Medulla oblongata (tissue), 1 donor: ENCODE data around the gene PLEK2.
"Not testable (repeated sequence)": the region's sequence is repeated elsewhere in the genome, so short reads cannot be mapped to it uniquely, and the experiment has no call there.

Experiments
- DNase-seq: peaks from one replicate; pipeline ENCODE4 v3.0.0-alpha.2; 2015; ENCODE audit errors: extremely low spot score

The PLEK2 gene

DNA sequence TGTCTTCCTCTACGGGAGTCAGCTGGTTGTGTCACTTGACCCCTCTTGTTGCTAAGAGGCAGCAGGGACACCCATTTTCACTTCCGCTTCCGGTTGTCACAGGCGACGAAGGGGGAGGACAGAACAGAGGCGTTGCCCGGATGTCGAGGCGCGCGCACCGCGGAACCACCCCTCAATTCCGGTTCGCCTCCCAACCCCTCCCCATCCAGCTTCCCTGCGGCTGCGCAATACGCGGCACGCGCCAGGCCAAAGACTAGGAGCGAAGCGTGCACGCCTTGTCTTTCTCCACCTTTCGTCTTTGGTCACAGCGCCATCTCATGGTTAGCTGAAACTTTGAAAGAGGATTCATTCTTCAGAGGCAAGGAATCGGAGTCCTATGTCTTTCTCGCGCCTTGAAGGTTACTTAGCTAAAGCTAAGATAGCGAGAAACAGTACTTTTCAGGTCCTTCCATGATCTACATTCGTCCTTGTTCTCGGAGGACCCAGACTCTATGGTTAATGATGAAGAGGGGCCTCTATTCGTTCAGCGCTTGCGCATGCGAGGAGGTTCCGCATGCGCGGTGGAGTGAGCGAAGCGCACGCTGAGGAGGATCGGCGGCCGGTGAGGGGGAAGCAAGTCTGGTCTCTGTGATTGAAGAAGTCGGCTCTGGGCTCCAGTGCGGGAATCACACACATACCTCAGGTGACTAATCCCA is 52.0 kb downstream of the PLEK2 start, which contains the start of the genes ATP6V1D and EIF2S1:
ATP6V1D (minus strand) TSS at position 30 of the 695 bp plus-strand sequence. CDS start 106 bp downstream, outside the sequence.
EIF2S1 (plus strand) TSS at position 554 of the 695 bp plus-strand sequence. CDS start 4,440 bp downstream, outside the sequence.
- peak; percentile 100 for DNase-seq

DNA sequence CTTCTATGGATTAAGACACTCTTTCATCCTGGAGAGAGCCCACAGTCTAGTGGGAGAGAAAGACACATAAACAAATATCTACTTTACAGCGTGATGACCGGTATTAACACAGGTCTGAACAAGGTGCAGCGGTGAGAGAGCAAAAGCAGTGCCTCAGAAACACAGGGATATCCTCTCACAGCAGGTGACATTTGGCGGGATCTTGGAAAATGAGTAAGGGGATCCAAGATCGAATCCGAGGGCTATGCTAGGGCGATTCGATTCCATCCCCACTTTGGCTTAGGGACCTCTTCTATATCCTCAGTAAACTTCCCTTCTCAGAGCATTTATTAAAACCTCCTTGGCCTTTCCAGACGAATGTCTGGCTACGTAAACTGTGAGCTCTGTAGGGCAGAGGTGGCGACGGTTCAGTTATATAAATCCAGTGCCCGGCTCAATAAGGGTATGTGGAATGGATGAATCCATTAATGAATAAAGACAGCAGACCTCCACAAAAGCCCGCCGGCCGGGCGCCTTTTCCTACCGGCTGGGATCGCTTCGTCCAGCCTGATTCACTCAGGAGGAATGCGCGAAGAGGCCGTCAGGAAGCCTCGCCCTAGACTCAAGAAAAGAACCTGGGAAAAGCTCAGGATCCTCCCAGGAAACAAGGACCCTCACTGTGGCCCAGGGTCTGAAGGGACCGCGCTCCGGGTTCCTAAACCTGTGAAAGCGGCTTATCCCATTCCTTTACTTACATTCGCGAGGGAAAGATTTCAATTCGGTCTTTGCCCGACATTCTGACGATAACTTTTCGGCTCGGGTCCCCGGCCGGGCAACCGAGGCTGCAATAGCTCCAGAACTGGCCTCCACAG is 52.8 kb downstream of the PLEK2 start:
- DNase-seq, result peak; percentile 11

GRCh38 chr14:67357969-67358354 is 54.0 kb downstream of the PLEK2 start:
- DNase-seq, result no peak

DNA sequence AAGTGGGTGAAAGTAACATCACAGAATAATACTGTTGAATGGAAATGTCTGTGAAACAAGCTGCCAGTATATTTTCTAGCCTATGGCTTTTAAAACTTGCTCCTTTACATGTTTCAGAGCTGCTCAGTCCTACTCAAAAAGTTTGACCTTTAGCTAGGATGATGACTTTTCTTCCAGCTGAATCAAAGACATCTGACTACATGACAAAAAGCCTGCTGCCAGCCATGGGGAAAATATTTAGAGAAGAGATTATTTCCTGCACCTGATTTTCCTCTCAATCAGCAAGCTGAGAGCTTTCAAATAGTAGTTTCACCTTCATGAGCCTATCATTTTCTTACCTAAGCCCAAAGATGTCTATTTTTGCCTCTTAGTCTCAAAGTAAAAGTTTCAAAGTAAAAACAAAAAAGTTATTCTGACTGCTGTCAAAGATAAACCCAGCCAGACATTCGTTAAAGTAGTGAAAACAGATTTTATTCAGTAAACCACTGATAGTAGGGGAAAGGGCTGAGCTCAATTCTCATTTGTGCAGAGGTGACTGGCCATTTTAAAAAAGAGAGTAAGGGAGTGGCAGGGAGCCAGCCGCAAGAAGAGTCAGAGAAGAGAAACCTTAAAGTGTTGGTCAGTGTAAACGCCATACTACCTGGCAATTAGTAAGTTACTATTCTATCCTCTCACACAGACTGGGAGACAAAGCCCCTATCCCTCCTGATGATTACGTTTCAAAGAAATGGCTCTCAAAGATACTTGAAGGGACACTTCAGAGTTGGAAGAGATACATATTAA is 54.6 kb downstream of the PLEK2 start:
- DNase-seq, result no peak

DNA sequence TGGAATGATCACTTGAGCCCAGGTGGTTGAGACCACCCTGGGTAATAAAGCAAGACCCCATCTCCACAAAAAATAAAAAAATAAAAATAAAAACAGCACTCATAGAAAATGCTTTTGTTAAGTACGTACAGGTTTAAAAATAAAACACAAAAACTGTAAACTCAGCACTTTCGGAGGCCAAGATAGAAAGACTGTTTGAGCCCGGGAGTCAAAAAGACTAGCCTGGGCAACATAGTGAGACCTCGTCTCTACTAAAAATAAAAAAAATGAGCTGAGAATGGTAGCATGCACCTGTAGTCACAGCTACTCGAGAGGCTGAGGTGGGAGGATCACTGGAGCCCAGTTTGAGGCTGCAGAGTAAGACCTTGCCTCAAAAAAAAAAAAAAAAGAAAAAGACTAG is 59.9 kb downstream of the PLEK2 start:
- DNase-seq, result no peak

DNA sequence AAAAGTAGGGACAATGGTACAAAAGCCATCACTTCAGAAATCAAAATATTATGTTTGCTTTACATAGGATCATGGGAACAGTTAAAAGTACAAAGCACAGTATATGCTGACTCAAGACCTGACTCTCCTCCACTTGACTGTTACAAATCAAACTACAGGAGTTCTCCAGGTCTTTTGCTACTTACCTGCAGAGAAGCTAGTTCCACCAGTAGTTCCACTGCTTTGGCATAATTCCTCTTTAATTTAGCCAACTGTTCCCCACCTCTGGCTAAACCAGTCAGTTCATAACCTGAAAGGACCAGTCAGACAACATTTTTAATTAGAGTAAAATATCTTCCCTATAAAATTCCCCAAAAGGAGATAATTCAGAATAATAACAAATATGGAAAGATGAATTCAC is 66.4 kb downstream of the PLEK2 start:
- no peak for DNase-seq

DNA sequence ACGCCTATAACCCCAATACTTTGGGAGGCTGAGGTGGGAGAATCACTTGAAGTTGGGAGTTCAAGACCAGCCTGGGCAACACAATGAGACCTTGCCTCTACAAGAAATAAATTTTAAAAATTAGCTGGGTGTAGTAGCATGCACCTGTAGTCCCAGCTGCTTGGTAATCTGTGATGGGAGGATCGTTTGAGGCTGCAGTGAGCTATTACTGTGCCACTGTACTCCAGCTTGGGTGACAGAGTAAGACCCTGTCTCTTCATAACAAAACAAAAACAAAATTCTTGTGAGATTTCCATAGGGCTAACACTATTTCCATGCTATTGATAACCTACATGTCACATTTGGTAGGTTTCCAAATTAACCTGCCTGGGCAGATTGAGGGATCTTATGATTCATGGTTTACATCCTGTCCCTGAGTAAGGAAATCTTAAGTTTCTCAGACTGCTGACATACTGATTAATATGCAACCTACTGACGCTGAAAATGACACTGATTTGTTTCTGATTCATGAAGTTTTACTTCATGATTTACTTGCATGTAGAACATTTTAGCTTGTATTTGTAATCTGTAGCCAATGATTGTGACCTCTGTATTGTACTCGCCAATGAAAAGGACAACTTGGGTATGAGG is 68.2 kb downstream of the PLEK2 start:
- no peak for DNase-seq

DNA sequence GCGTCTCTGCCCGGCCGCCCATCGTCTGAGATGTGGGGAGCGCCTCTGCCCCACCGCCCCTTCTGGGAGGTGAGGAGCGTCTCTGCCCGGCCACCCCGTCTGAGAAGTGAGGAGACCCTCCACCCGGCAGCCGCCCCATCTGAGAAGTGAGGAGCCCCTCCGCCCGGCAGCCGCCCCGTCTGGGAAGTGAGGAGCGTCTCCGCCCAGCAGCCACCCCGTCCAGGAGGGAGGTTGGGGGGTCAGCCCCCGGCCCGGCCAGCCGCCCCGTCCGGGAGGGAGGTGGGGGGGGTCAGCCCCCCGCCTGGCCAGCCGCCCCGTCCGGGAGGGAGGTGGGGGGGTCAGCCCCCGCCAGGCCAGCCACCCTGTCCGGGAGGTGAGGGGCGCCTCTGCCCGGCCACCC is 70.7 kb downstream of the PLEK2 start:
- DNase-seq, result not testable (repeated sequence)
